Endothelial cell of umbilical vein (primary cell): ENCODE measurements around the gene KIAA1958. TPM values are rescaled to one million over a fixed set of nuclear protein-coding genes. Genes with fewer than 3 reads are reported as not detected.

ENCODE experiments used
- BruUV-seq: library from RNA; stranded (reverse); fragments of 400-500 nt; replicated peaks from 2 replicates; lab custom pipeline; 2021; lab: Mats Ljungman, UMichigan
- CTCF ChIA-PET: fragments of 300-600, 350-600 bp; sonication (Branson Sonifier 250); formaldehyde crosslinking; loops from one replicate; lab custom pipeline; 2021; ENCODE audit warnings: antibody characterized with exemption, inconsistent platforms; lab: Charles Lee
- POLR2A ChIA-PET: fragments of 300-600, 350-600 bp; sonication (Branson Sonifier 250); formaldehyde crosslinking; loops from one replicate; lab custom pipeline; 2021; ENCODE audit warnings: antibody characterized with exemption, inconsistent platforms; lab: Charles Lee
- DNase-seq: peaks from one replicate; pipeline ENCODE4 v3.0.0-alpha.2; 2011; ENCODE audit warnings: low read depth, low spot score
- FAIRE-seq: peaks from 2 replicates; lab custom pipeline; 2011; peaks lifted over from hg19 to GRCh38; lab: Jason Lieb, UNC
- H2AFZ ChIP-seq: 2 replicates; pipeline ENCODE4 v1.6.0; 2012; ENCODE audit warnings: low read depth, low read length, control low read depth, inconsistent platforms
- H3K27ac ChIP-seq: 2 replicates; pipeline ENCODE4 v1.5.1; 2011; ENCODE audit warnings: low read depth, mild to moderate bottlenecking, control low read depth, low read length, moderate library complexity; ENCODE audit not compliant: insufficient read depth
- H3K27me3 ChIP-seq, 2 experiments: 2 replicates each; pipeline versions ENCODE4 v1.6.0 to v1.6.1; 2011; ENCODE audit warnings: low read length in 2 of 2, mixed read lengths in 1 of 2; ENCODE audit not compliant: control insufficient read depth in 2 of 2, insufficient read depth in 2 of 2
- H3K36me3 ChIP-seq, 2 experiments: 2 replicates in 1 of 2; 3 replicates in 1 of 2; pipeline ENCODE4 v1.5.1; 2011; ENCODE audit warnings: low read length in 2 of 2, mild to moderate bottlenecking in 1 of 2, moderate library complexity in 1 of 2; ENCODE audit not compliant: control insufficient read depth in 2 of 2, insufficient read depth in 2 of 2; ENCODE audit errors: extremely low read depth in 1 of 2
- H3K4me1 ChIP-seq: 3 replicates; pipeline ENCODE4 v1.5.1; 2011; ENCODE audit warnings: mild to moderate bottlenecking, low read length; ENCODE audit not compliant: control insufficient read depth, insufficient read depth; ENCODE audit errors: extremely low read depth
- H3K4me2 ChIP-seq: 2 replicates; pipeline ENCODE4 v1.6.1; 2011; ENCODE audit warnings: low read length, control low read depth, mixed read lengths; ENCODE audit not compliant: insufficient read depth
- H3K4me3 ChIP-seq, 3 experiments: fragments of 200-600 bp in 1 of 3; sonication (generic), shearing (Covaris generic) in 1 of 3; replicated peaks in 1 of 3; 2 replicates each; pipeline ENCODE4 v1.5.1; 2011 to 2016; ENCODE audit warnings: control low read depth in 3 of 3, low read length in 3 of 3, mild to moderate bottlenecking in 2 of 3, inconsistent platforms in 1 of 3, low read depth in 1 of 3, moderate library complexity in 1 of 3; ENCODE audit not compliant: insufficient read depth in 1 of 3
- H3K79me2 ChIP-seq: 2 replicates; pipeline ENCODE4 v1.6.0; 2012; ENCODE audit warnings: low read length, inconsistent platforms; ENCODE audit not compliant: control insufficient read depth, insufficient read depth
- H3K9ac ChIP-seq: replicated peaks from 2 replicates; pipeline ENCODE3; 2011; ENCODE audit warnings: low read length, control low read depth; ENCODE audit not compliant: insufficient read depth; ENCODE audit errors: extremely low read depth
- H3K9me1 ChIP-seq: replicated peaks from 3 replicates; pipeline ENCODE4 v1.6.0; 2011; ENCODE audit warnings: mild to moderate bottlenecking, low read length; ENCODE audit not compliant: control insufficient read depth, insufficient read depth; ENCODE audit errors: extremely low read depth
- H3K9me3 ChIP-seq: replicated peaks from 2 replicates; pipeline ENCODE4 v1.5.1; 2012; ENCODE audit warnings: low read length, inconsistent platforms; ENCODE audit not compliant: control insufficient read depth, insufficient read depth
- H4K20me1 ChIP-seq: replicated peaks from 2 replicates; pipeline ENCODE3; 2011; ENCODE audit warnings: mild to moderate bottlenecking, low read length; ENCODE audit not compliant: control insufficient read depth, insufficient read depth; ENCODE audit errors: extremely low read depth
- CTCF ChIP-seq, 2 donors: IDR thresholded peaks; 1 replicate in 1 of 2; 2 replicates in 1 of 2; pipeline ENCODE4 v1.5.1; 2011; ENCODE audit warnings: low read length in 2 of 2, mild to moderate bottlenecking in 2 of 2, moderate library complexity in 2 of 2, control low read depth in 1 of 2, inconsistent platforms in 1 of 2, low read depth in 1 of 2; ENCODE audit not compliant: insufficient read depth in 1 of 2; ENCODE audit errors: extremely low read depth in 1 of 2
- EZH2 ChIP-seq: IDR thresholded peaks from 2 replicates; pipeline ENCODE4 v1.6.1; 2012; ENCODE audit warnings: borderline replicate concordance, low read depth, mild to moderate bottlenecking, moderate library complexity, low read length, inconsistent platforms; ENCODE audit not compliant: severe bottlenecking
- FOS ChIP-seq: IDR thresholded peaks from 2 replicates; pipeline ENCODE4 v1.6.1; 2011; ENCODE audit warnings: mild to moderate bottlenecking, low read length, moderate library complexity, borderline replicate concordance; ENCODE audit not compliant: insufficient read depth
- GATA2 ChIP-seq: IDR thresholded peaks from 2 replicates; pipeline ENCODE4 v1.7.0; 2011; ENCODE audit warnings: low read depth, mild to moderate bottlenecking, moderate library complexity, mixed read lengths, low read length; ENCODE audit not compliant: insufficient read length, insufficient read depth
- JUN ChIP-seq: IDR thresholded peaks from 2 replicates; pipeline ENCODE4 v1.6.1; 2011; ENCODE audit warnings: borderline replicate concordance, low read depth; ENCODE audit not compliant: insufficient read length, insufficient read depth
- MAX ChIP-seq: IDR thresholded peaks from 2 replicates; pipeline ENCODE4 v1.6.1; 2011; ENCODE audit not compliant: insufficient read depth, insufficient read length
- MYC ChIP-seq: IDR thresholded peaks from one replicate; pipeline ENCODE4 v1.6.1; 2011; ENCODE audit warnings: mild to moderate bottlenecking, low read depth, low read length
- POLR2A ChIP-seq: IDR thresholded peaks from 2 replicates; pipeline ENCODE4 v1.6.1; 2012; ENCODE audit warnings: low read depth, mild to moderate bottlenecking, control low read depth, low read length
- POLR2AphosphoS5 ChIP-seq: IDR thresholded peaks from 2 replicates; pipeline ENCODE4 v1.6.1; 2012; ENCODE audit warnings: low read depth, mild to moderate bottlenecking, control low read depth, low read length, moderate library complexity; ENCODE audit not compliant: insufficient read depth
- dilution Hi-C: fragments of 300-500 bp; cut with MboI; formaldehyde crosslinking; loops from one replicate; pipeline ENCODE4 v1.15.0; 2019; ENCODE audit warnings: low sequenced_read_pairs; ENCODE audit not compliant: extremely low pct_ligation_motif_present
- intact Hi-C: fragments of 100-400 bp; cut with micrococcal nuclease; formaldehyde crosslinking; loops from one replicate; pipeline ENCODE4 v1.10.0; 2022
- polyA plus RNA-seq, 4 experiments: library from polyadenylated mRNA; depleted of rRNA in 3 of 4; stranded (reverse) in 3 of 4; unstranded in 1 of 4; fragments of >200 nt; gene quantifications; 2 replicates each; pipeline versions ENCODE4 v1.2.1 to v1.2.3, GENCODE V29; 2011 to 2012; ENCODE audit warnings: missing spikeins in 1 of 4
- total RNA-seq: library from RNA; stranded (reverse); gene quantifications from 2 replicates; pipeline ENCODE4 v1.2.3, GENCODE V29; 2021

Gene KIAA1958
- total and polyA plus RNA-seq, 2 donors (not counting 3 experiments of a cell fraction or from before 2014, with no cell fraction given): 1.7 to 5.0 TPM

DNA sequence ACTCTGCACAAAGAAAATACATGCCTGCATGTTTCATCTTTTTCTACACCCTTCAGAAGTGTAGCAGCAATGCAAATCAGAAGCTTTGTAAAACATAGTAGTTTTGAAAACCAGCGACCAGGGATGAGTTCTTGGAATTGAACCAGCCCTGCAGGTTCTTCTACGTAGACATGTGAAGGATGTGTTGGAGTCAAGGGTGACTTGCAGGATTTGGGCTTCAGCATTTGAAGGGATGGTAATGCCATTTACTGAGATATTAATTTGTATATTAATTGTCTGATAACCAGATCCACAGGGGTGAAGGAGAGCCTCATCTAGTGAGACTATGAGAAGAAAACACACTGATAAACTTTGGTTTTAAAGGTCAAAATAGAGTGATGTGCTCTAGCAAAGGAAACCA is 72.4 kb downstream of the KIAA1958 start:
- no peak overlapping the region for H3K27ac ChIP-seq
- dilution Hi-C loops: no loop called here

More for the DNA sequence above, 72.4 kb downstream of the KIAA1958 start:
- no peaks in the 10 kb centered on the region for H3K4me1 ChIP-seq
- no peaks in the 10 kb centered on the region for H4K20me1 ChIP-seq
- H2AFZ ChIP-seq: no peak overlapping the region
- intact Hi-C loops: no loop called here
- no peaks in the 10 kb centered on the region for H3K36me3 ChIP-seq
- DNase-seq: no peak
- H3K9me1 ChIP-seq: no peaks in the 10 kb centered on the region
- H3K4me2 ChIP-seq: no peak overlapping the region
- H3K4me3 ChIP-seq: no peak overlapping the region
- TF ChIP-seq POLR2AphosphoS5 (no peak), EZH2 (no peak), FOS (no peak), POLR2A (no peak), MAX (no peak), CTCF (IDR thresholded peaks at IDR 0.05; ENCODE audit: extremely low read depth in 1 of 2, insufficient read depth in 1 of 2, low read depth in 1 of 2, low read length in 2 of 2) (no peak), MYC (no peak), JUN (no peak), GATA2 (no peak)
- BruUV-seq: no TSS peak
- H3K9ac ChIP-seq: no peak overlapping the region
- no peak for FAIRE-seq
- POLR2A ChIA-PET: no interaction called here
- no peaks in the 10 kb centered on the region for H3K9me3 ChIP-seq
- CTCF ChIA-PET: interaction anchor here (1.5 to 2.0 kb wide), 2 partner anchors 10 to 12 kb away, joined by 4 to 5 read pairs; no protein-coding TSS in a partner anchor
- H3K27me3 ChIP-seq: no peaks in the 10 kb centered on the region
- H3K79me2 ChIP-seq: no peaks in the 10 kb centered on the region
